DOHH2 (cell line): Measurements from ENCODE around the gene CACNA2D2.

ENCODE experiments used
- H3F3A ChIP-seq: fragments of 200-600 bp; sonication (generic), shearing (Covaris generic); 2 replicates; pipeline ENCODE4 v1.6.0; 2016; ENCODE audit warnings: antibody characterized with exemption, mild to moderate bottlenecking; ENCODE audit not compliant: control insufficient read depth, insufficient read depth
- H3K27ac ChIP-seq: fragments of 200-600 bp; sonication (generic); 2 replicates; pipeline ENCODE4 v1.5.1; 2014; ENCODE audit warnings: low read depth, mild to moderate bottlenecking, low read length, moderate library complexity
- H3K27me3 ChIP-seq: fragments of 200-600 bp; sonication (generic); 2 replicates; pipeline ENCODE4 v1.6.1; 2014; ENCODE audit warnings: mild to moderate bottlenecking, low read length, mixed read lengths; ENCODE audit not compliant: control insufficient read depth
- H3K36me3 ChIP-seq: fragments of 200-600 bp; sonication (generic); 2 replicates; pipeline ENCODE4 v1.6.1; 2014; ENCODE audit warnings: mild to moderate bottlenecking, low read length, moderate library complexity, mixed read lengths; ENCODE audit not compliant: control insufficient read depth
- H3K4me1 ChIP-seq: fragments of 200-600 bp; sonication (generic); 2 replicates; pipeline ENCODE4 v1.6.1; 2014; ENCODE audit warnings: mild to moderate bottlenecking, low read length, mixed read lengths; ENCODE audit not compliant: control insufficient read depth
- H3K4me2 ChIP-seq: fragments of 200-600 bp; sonication (generic); 2 replicates; pipeline ENCODE4 v1.6.0; 2014; ENCODE audit warnings: mild to moderate bottlenecking, low read length, moderate library complexity
- H3K4me3 ChIP-seq: fragments of 200-600 bp; sonication (generic); 2 replicates; pipeline ENCODE4 v1.5.1; 2014; ENCODE audit warnings: mild to moderate bottlenecking, low read length, mixed read lengths
- H3K79me2 ChIP-seq: fragments of 200-600 bp; sonication (generic); 2 replicates; pipeline ENCODE4 v1.6.1; 2014; ENCODE audit warnings: mild to moderate bottlenecking, low read length, mixed read lengths; ENCODE audit not compliant: control insufficient read depth
- H3K9me2 ChIP-seq: fragments of 200-600 bp; sonication (generic); replicated peaks from 2 replicates; pipeline ENCODE4 v1.6.1; 2014; ENCODE audit warnings: mild to moderate bottlenecking, low read length, mixed read lengths; ENCODE audit not compliant: control insufficient read depth
- H3K9me3 ChIP-seq: fragments of 200-600 bp; sonication (generic); 2 replicates; pipeline ENCODE4 v1.6.1; 2014; ENCODE audit warnings: antibody characterized with exemption, low read length, mixed read lengths; ENCODE audit not compliant: control insufficient read depth, insufficient read depth
- H4K20me1 ChIP-seq: fragments of 200-600 bp; sonication (generic); 2 replicates; pipeline ENCODE4 v1.6.0; 2014; ENCODE audit warnings: low read depth, mild to moderate bottlenecking, antibody characterized with exemption, low read length, moderate library complexity; ENCODE audit not compliant: control insufficient read depth, insufficient read depth
- EZH2phosphoT487 ChIP-seq: fragments of 200-600 bp; sonication (generic); IDR thresholded peaks from 2 replicates; pipeline ENCODE4 v1.6.1; 2017; ENCODE audit warnings: borderline replicate concordance, mild to moderate bottlenecking, antibody characterized with exemption, low read length, moderate library complexity, mixed read lengths
- TF ChIP-seq, protein P1 (sequence below): fragments of 200-600 bp; sonication (generic); IDR thresholded peaks from one replicate; pipeline ENCODE4 v1.5.1; 2014; ENCODE audit warnings: antibody characterized with exemption, mild to moderate bottlenecking, low read depth, low read length; ENCODE audit not compliant: poor library complexity, severe bottlenecking

CACNA2D2 gene

DNA sequence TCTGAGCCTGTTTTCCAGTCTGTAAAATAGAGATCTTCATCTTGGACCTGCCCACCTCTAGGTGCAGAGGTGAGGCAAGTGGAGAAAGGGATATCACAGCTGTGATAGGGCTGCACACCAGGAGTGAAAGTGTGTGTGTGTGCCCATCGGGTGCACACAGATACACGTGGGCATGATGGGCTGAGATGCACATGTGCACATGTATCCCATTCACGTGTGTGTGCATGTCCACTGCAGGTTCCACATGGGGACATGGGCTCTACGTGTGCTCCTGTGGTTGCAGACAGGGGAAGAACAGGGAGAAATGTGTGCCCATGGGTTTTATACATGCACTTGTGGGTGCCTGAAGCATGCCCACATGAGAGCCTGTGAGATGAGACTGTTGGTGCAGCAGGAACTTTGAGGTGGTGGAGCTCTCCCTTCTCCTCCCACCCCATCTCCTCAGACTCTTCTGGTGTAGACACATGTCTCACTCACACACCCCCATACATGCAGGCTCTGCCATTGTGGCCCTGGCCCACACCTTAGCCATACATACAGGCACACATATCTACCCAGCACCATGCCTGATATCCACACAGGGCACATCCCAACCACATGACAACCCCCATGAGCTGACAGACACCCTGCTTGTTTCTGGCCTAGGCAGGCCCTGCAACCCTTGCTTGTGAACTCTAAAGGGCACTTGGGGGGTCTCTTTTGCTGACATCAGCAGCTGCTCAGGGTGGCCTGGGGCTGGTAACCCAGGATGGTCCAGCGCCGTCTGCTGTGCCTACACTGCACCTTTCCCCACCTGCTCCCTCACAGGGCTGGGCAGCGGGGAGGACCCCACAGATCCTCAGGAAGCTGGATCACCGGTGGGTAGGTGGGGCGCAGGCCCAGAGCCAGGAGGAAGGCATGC, 86.4 kb downstream of the CACNA2D2 start:
- Histone ChIP-seq H3K79me2 (no peaks in the 10 kb centered on the region), H3K4me2 (no peak overlapping the region), H4K20me1 (no peaks in the 10 kb centered on the region), H3K4me3 (no peak overlapping the region), H3K9me3 (no peaks in the 10 kb centered on the region), H3K9me2 (no peaks in the 10 kb centered on the region), H3K27me3 (0 out of 2 replicates have a peak, but pooled peaks cover 3% of the 10 kb centered on the region), H3K27ac (no peak overlapping the region), H3K4me1 (no peaks in the 10 kb centered on the region), H3F3A (no peaks in the 10 kb centered on the region), H3K36me3 (no peaks in the 10 kb centered on the region)
- TF ChIP-seq, protein P1, sequence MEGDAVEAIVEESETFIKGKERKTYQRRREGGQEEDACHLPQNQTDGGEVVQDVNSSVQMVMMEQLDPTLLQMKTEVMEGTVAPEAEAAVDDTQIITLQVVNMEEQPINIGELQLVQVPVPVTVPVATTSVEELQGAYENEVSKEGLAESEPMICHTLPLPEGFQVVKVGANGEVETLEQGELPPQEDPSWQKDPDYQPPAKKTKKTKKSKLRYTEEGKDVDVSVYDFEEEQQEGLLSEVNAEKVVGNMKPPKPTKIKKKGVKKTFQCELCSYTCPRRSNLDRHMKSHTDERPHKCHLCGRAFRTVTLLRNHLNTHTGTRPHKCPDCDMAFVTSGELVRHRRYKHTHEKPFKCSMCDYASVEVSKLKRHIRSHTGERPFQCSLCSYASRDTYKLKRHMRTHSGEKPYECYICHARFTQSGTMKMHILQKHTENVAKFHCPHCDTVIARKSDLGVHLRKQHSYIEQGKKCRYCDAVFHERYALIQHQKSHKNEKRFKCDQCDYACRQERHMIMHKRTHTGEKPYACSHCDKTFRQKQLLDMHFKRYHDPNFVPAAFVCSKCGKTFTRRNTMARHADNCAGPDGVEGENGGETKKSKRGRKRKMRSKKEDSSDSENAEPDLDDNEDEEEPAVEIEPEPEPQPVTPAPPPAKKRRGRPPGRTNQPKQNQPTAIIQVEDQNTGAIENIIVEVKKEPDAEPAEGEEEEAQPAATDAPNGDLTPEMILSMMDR: no peak
- TF ChIP-seq EZH2phosphoT487: no peak

DNA sequence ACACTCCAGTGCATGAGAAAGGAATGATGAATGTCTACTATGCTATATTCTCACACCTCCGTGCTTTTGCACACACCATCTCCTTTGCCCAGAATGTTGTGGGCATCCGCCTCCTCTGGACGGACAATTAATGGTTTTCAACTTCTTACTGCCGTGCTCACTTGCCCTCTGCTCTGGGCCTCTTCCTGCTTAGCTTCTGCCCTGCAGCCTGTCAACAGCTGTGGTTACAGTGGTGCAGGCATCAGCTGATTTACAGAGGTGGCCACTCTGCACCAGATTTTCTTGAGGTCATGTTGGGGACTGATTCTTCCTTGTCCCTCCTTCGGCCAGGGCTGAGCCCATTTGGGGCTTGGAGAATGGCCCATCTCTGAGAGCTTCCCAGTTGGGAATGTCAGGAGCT, 87.6 kb downstream of the CACNA2D2 start:
- no peak overlapping the region for H3K27ac ChIP-seq
- H3K36me3 ChIP-seq: no peaks in the 10 kb centered on the region
- H3K27me3 ChIP-seq: 0 out of 2 replicates have a peak, but pooled peaks cover 3% of the 10 kb centered on the region

DNA sequence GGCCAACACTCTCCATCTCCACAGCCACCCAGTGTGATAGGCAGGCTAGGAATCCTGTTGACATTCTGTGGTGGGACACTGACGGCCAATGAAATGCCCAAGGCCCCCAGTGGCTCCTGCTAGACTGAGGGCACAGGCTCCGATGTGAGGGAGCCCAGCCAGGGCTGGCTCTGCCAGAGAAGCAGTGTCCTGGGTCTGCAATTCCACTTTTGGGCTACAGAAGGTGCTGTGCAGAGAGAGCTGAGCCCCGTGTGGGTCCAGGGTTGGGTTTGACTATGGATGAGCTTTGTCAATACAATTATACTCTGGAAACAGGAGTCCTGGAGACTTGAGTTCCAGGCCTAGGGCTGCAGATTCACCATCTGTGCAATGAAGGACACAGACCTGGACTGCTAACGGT, 88.4 kb downstream of the CACNA2D2 start:
- Histone ChIP-seq H3K4me1 (no peaks in the 10 kb centered on the region), H3F3A (no peaks in the 10 kb centered on the region), H3K27me3 (0 out of 2 replicates have a peak, but pooled peaks cover 3% of the 10 kb centered on the region), H3K9me3 (no peaks in the 10 kb centered on the region), H3K36me3 (no peaks in the 10 kb centered on the region), H4K20me1 (no peaks in the 10 kb centered on the region), H3K4me2 (no peak overlapping the region), H3K9me2 (no peaks in the 10 kb centered on the region), H3K79me2 (no peaks in the 10 kb centered on the region), H3K27ac (no peak overlapping the region), H3K4me3 (no peak overlapping the region)
- TF ChIP-seq EZH2phosphoT487: no peak
- TF ChIP-seq, protein P1: peak; percentile 38

More for the DNA sequence above, 87.6 kb downstream of the CACNA2D2 start:
- Histone ChIP-seq H4K20me1 (no peaks in the 10 kb centered on the region), H3K9me2 (no peaks in the 10 kb centered on the region), H3K4me1 (no peaks in the 10 kb centered on the region), H3K4me2 (no peak overlapping the region), H3K79me2 (no peaks in the 10 kb centered on the region), H3F3A (no peaks in the 10 kb centered on the region), H3K4me3 (no peak overlapping the region), H3K9me3 (no peaks in the 10 kb centered on the region)
- no peak for TF ChIP-seq EZH2phosphoT487
- TF ChIP-seq, protein P1: no peak
